PC-9 (cell line): Measurements from ENCODE around the gene RUNDC3A. TPM values are rescaled to one million over a fixed set of nuclear protein-coding genes. Genes with fewer than 3 reads are reported as not detected.

Source experiments
- BruUV-seq: library from RNA; stranded (reverse); fragments of 400-500 nt; replicated peaks from 2 replicates; lab custom pipeline; 2021; lab: Mats Ljungman, UMichigan
- CTCF ChIA-PET: fragments of 300-600 bp; sonication (Branson Sonifier 250); formaldehyde crosslinking; loops from one replicate; lab custom pipeline; 2022; ENCODE audit warnings: antibody characterized with exemption; lab: Charles Lee
- POLR2A ChIA-PET: fragments of 300-600 bp; sonication (Branson Sonifier 250); formaldehyde crosslinking; loops from one replicate; lab custom pipeline; 2022; ENCODE audit warnings: antibody characterized with exemption; ENCODE audit not compliant: unreplicated experiment; lab: Charles Lee
- DNase-seq, 2 experiments: peaks; one replicate each; pipeline versions ENCODE4 v3.0.0 to v3.0.0-alpha.2; 2015 to 2022; ENCODE audit warnings: mixed read lengths in 1 of 2
- H2AFZ ChIP-seq: fragments of 200-600 bp; sonication (generic); 2 replicates; pipeline ENCODE4 v1.8.1; 2017; ENCODE audit warnings: antibody characterized with exemption
- H3F3A ChIP-seq: fragments of 200-600 bp; sonication (generic); 2 replicates; pipeline ENCODE4 v1.8.1; 2017; ENCODE audit warnings: antibody characterized with exemption, mild to moderate bottlenecking, low read depth; ENCODE audit not compliant: insufficient read depth
- H3K27ac ChIP-seq: fragments of 200-600 bp; sonication (generic); 2 replicates; pipeline ENCODE4 v1.6.1; 2016; ENCODE audit warnings: mixed run types
- H3K27me3 ChIP-seq: fragments of 200-600 bp; sonication (generic); 2 replicates; pipeline ENCODE4 v1.6.1; 2016; ENCODE audit warnings: low read depth, mixed run types; ENCODE audit not compliant: insufficient read depth
- H3K36me3 ChIP-seq: fragments of 200-600 bp; sonication (generic); 2 replicates; pipeline ENCODE4 v1.6.1; 2016; ENCODE audit warnings: low read depth, mixed run types
- H3K4me1 ChIP-seq: fragments of 200-600 bp; sonication (generic); replicated peaks from 2 replicates; pipeline ENCODE4 v1.6.1; 2016; ENCODE audit warnings: mixed run types; ENCODE audit not compliant: insufficient read depth
- H3K4me2 ChIP-seq: fragments of 200-600 bp; sonication (generic); 2 replicates; pipeline ENCODE4 v1.6.1; 2017; ENCODE audit warnings: mixed run types
- H3K4me3 ChIP-seq: fragments of 200-600 bp; sonication (generic); 2 replicates; pipeline ENCODE4 v1.6.1; 2016; ENCODE audit warnings: mixed run types
- H3K79me2 ChIP-seq: fragments of 200-600 bp; sonication (generic); 2 replicates; pipeline ENCODE4 v1.6.1; 2017; ENCODE audit warnings: low read depth, mixed run types
- H3K9me2 ChIP-seq: fragments of 200-600 bp; sonication (generic); 2 replicates; pipeline ENCODE4 v1.8.1; 2017; ENCODE audit warnings: mild to moderate bottlenecking; ENCODE audit not compliant: insufficient read depth
- H3K9me3 ChIP-seq: fragments of 200-600 bp; sonication (generic); 2 replicates; pipeline ENCODE4 v1.8.1; 2016; ENCODE audit warnings: low read depth; ENCODE audit not compliant: insufficient read depth
- H4K20me1 ChIP-seq: fragments of 200-600 bp; sonication (generic); 2 replicates; pipeline ENCODE4 v1.8.1; 2017; ENCODE audit not compliant: insufficient read depth
- EZH2 ChIP-seq: fragments of 200-600 bp; sonication (generic); IDR thresholded peaks from 2 replicates; pipeline ENCODE4 v1.8.0; 2017; ENCODE audit warnings: antibody characterized with exemption, low read depth
- intact Hi-C: fragments of 100-400 bp; cut with micrococcal nuclease; formaldehyde crosslinking; loops from one replicate; pipeline ENCODE4 v1.10.0; 2022; ENCODE audit not compliant: unreplicated experiment
- total RNA-seq: library from RNA; stranded (reverse); gene quantifications from 2 replicates; pipeline ENCODE4 v1.2.3, GENCODE V29; 2021
- TF ChIP-seq, protein P1 (sequence below): fragments of 200-600 bp; sonication (generic); conservative IDR thresholded peaks from 2 replicates; pipeline ENCODE4 v1.6.1; 2017; ENCODE audit warnings: mixed run types, antibody characterized with exemption, mild to moderate bottlenecking, moderate library complexity

The RUNDC3A gene
- total RNA-seq, 1 experiment from 2014 or later = not detected

GRCh38 chr17:44367231-44367979 lies 59.0 kb downstream of the RUNDC3A start:
- Histone ChIP-seq H3F3A (no peaks in the 10 kb centered on the region), H3K4me3 (no peak overlapping the region), H3K27me3 (peaks cover 18% of the 10 kb centered on the region; the same call in 1 of the 2 replicates), H2AFZ (no peak overlapping the region), H4K20me1 (no peaks in the 10 kb centered on the region), H3K36me3 (no peaks in the 10 kb centered on the region), H3K9me3 (no peaks in the 10 kb centered on the region), H3K27ac (no peak overlapping the region), H3K79me2 (no peaks in the 10 kb centered on the region), H3K4me1 (no peaks in the 10 kb centered on the region), H3K9me2 (no peaks in the 10 kb centered on the region), H3K4me2 (no peak overlapping the region)
- DNase-seq = no peak
- intact Hi-C loops = loop anchor here (2.0 kb wide), 1 partner anchor 135 kb away; the partner anchor contains the start of gene GPATCH8
- POLR2A ChIA-PET = no interaction called here
- BruUV-seq = no TSS peak
- CTCF ChIA-PET = no interaction called here
- TF ChIP-seq, protein P1, sequence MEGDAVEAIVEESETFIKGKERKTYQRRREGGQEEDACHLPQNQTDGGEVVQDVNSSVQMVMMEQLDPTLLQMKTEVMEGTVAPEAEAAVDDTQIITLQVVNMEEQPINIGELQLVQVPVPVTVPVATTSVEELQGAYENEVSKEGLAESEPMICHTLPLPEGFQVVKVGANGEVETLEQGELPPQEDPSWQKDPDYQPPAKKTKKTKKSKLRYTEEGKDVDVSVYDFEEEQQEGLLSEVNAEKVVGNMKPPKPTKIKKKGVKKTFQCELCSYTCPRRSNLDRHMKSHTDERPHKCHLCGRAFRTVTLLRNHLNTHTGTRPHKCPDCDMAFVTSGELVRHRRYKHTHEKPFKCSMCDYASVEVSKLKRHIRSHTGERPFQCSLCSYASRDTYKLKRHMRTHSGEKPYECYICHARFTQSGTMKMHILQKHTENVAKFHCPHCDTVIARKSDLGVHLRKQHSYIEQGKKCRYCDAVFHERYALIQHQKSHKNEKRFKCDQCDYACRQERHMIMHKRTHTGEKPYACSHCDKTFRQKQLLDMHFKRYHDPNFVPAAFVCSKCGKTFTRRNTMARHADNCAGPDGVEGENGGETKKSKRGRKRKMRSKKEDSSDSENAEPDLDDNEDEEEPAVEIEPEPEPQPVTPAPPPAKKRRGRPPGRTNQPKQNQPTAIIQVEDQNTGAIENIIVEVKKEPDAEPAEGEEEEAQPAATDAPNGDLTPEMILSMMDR = no peak
- no peak for TF ChIP-seq EZH2

Other genes with a start within 250 kb of the RUNDC3A start
- gene LSM12, start 241.9 kb upstream of the RUNDC3A start, total RNA-seq = 60.9 and 62.7 TPM in 2 replicates
- gene G6PC3, start 237.9 kb upstream of the RUNDC3A start, total RNA-seq = 69.3 and 70.9 TPM in 2 replicates
- gene HDAC5, start 185.0 kb upstream of the RUNDC3A start, total RNA-seq = 24.0 and 40.5 TPM in 2 replicates
- 14.5 and 15.7 TPM in 2 replicates for gene HROB, start 166.7 kb upstream of the RUNDC3A start, total RNA-seq
- not detected in 2 replicates for gene ASB16, start 137.9 kb upstream of the RUNDC3A start, total RNA-seq
- gene TMUB2, start 121.6 kb upstream of the RUNDC3A start, total RNA-seq = 39.2 and 45.5 TPM in 2 replicates
- 59.3 and 87.4 TPM in 2 replicates for gene ATXN7L3, start 108.7 kb upstream of the RUNDC3A start, total RNA-seq
- gene UBTF, start 88.9 kb upstream of the RUNDC3A start, total RNA-seq = 59.6 and 61.7 TPM in 2 replicates
- gene SLC4A1, start 40.5 kb upstream of the RUNDC3A start, total RNA-seq = not detected in 2 replicates
- gene SLC25A39, start 16.2 kb downstream of the RUNDC3A start, total RNA-seq = 164 and 204 TPM in 2 replicates
- 226 and 413 TPM in 2 replicates for gene GRN, start 36.7 kb downstream of the RUNDC3A start, total RNA-seq
- 8.3 and 11.8 TPM in 2 replicates for gene FAM171A2, start 55.3 kb downstream of the RUNDC3A start, total RNA-seq
- 5.7 TPM in 2 replicates for gene ITGA2B, start 81.0 kb downstream of the RUNDC3A start, total RNA-seq
- 31.0 and 39.4 TPM in 2 replicates for gene GPATCH8, start 194.8 kb downstream of the RUNDC3A start, total RNA-seq
- gene FZD2, start 248.9 kb downstream of the RUNDC3A start, total RNA-seq = 50.5 and 61.8 TPM in 2 replicates